ENCODE measurements around the gene ACVR2A.

GRCh38 chr2:147933931-147934330 is 89.1 kb downstream of the ACVR2A start:
- TF ChIP-seq CTCF (IDR thresholded peaks at IDR 0.05) (no peak), POLR2A (IDR thresholded peaks at IDR 0.05) (no peak)
